Activated CD4-positive, alpha-beta T cell treated with anti-CD3 and anti-CD28 coated beads for 4 hours (primary cell): ENCODE measurements around the gene IL17RA.
"Not testable (repeated sequence)": the region's sequence is repeated elsewhere in the genome, so short reads cannot be mapped to it uniquely, and the experiment has no call there.

Source experiments
- DNase-seq, 2 donors: peaks; one replicate each; pipeline ENCODE4 v3.0.0-alpha.2; 2020

Gene IL17RA

DNA sequence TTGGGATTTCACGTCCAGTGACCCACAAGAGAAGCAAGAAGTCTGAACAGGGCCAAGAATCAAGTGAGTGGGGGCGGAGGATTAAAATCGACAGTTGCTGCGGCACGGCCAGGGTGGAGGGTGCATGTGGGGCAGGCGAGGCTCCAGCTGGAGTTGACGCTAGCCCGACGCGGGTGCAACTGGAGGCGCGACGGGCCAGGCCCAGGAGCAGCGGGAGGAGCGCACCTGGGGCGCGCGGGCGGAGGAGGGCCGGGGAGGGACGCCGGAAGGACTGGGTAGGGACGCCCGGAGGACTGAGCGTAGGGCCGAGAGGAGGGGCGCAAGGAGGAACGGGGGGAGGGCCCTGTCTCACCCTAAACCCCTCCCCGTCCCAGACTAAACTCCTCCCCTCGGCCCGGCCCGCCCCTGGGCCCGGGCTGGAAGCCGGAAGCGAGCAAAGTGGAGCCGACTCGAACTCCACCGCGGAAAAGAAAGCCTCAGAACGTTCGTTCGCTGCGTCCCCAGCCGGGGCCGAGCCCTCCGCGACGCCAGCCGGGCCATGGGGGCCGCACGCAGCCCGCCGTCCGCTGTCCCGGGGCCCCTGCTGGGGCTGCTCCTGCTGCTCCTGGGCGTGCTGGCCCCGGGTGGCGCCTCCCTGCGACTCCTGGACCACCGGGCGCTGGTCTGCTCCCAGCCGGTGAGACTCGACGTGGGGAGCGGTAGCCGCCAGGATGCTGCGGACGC lies at the start of gene IL17RA:
IL17RA (plus strand) TSS at position 447 of the 723 bp plus-strand sequence; CDS start at position 539, 92 bp downstream.
- peak; percentile 89 to 95 for DNase-seq

- no peak for DNase-seq
Observed at GRCh38 chr22:17035246-17035645, 49.6 kb upstream of the IL17RA start.

- DNase-seq = not testable (repeated sequence)
Observed at GRCh38 chr22:17035976-17036841, 48.6 kb upstream of the IL17RA start.

DNA sequence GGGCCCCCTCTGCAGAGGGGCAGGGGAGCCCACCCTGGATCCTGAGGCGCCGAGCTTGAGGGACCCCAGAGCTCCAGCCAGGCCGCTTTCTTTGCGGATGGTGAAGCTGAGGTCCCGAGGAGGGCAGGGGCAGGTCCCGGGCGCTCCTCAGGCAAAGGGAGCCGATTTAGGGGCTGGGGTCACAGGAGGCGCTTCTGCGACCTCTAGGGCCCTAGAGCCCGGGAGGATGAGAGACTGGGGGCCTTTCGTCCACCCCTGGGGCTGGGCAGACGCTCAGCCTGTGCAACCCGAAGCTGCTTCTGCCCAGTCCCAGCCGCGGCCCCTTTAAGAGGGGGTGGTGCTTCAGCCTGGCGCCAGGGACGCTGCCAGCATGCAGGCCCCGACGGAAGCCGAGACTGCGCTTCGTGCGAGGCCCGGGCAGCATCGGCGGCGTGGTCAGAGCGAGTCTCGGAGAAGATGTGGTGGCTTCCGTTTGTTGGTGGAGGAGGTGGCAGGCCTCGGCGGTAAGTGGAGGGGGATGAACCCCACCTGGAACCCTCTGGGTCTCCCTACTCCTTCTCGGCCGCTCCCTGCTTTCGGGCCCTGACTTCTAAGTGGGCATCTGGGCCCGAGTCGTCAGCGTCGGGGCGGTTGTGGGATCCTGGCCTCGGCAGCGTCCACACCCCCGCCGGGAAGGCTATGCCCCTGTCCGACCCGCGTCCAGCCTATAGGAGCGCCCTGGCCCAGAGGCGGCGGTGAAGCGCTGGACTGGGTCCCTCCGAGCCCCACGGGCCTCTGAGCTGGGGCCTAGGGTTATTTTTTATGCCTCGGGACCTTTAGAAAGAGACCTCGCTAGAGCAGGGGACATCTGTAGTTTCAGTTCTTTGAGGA lies 47.7 kb upstream of the IL17RA start:
- not testable (repeated sequence) for DNase-seq

DNA sequence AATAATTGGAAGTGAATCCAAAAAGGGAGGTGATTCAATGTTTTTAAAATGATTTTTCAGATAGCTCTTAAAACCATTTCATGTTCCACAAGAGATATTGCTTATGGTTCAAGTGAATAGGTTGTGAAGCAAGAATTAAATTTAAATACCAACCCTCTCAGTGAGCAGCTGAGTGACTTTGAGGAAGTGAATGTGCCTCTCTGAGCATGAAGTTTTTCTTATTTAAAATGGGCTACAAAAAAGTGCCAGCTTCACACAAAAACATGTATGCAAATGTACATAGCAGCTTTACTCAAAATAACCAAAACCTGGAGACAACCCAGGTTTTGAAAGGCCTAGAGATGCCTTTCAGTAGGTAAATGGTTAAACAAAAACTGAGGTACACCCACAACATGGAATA lies 41.3 kb upstream of the IL17RA start:
- no peak for DNase-seq

GRCh38 chr22:17046566-17047348 lies 38.0 kb upstream of the IL17RA start:
- DNase-seq = no peak

GRCh38 chr22:17047656-17048055 lies 37.1 kb upstream of the IL17RA start:
- no peak for DNase-seq

DNA sequence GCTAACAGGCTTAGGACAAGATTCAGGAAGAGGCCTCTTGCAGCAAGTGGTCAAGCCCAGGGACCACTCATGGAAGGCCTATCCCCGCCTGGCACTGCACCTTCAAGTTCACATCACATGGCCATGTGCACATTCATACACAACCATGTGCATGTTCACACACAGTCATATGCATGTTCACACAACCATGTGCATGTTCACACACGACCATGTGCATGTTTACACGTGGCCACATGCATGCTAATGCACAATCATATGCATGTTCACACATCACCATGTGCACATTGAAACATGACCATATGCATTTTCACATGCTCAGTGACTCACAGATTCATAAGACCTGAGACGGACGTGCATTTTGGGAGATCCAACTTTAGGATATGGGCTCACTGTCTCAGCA lies 28.7 kb upstream of the IL17RA start:
- no peak for DNase-seq

DNA sequence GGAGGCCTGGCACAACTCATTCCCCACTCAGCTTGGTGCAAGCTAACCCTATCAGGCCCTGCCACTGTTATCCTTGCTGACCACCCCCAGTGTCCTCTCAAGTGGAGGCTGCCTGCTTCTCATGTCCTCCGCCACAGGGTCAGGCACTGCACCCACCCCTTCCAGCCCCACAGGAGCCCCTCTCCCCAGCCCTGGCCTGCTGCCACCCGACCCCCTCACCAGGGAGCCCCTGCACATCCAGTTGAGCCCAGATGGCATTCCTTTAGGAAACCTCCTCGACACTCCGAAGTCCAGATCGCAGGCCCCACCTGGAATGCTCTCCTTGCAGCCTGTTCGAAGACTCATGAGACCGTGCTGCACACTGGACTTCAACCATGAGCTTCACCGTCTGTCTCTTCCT lies 28.0 kb upstream of the IL17RA start:
- DNase-seq = no peak

DNA sequence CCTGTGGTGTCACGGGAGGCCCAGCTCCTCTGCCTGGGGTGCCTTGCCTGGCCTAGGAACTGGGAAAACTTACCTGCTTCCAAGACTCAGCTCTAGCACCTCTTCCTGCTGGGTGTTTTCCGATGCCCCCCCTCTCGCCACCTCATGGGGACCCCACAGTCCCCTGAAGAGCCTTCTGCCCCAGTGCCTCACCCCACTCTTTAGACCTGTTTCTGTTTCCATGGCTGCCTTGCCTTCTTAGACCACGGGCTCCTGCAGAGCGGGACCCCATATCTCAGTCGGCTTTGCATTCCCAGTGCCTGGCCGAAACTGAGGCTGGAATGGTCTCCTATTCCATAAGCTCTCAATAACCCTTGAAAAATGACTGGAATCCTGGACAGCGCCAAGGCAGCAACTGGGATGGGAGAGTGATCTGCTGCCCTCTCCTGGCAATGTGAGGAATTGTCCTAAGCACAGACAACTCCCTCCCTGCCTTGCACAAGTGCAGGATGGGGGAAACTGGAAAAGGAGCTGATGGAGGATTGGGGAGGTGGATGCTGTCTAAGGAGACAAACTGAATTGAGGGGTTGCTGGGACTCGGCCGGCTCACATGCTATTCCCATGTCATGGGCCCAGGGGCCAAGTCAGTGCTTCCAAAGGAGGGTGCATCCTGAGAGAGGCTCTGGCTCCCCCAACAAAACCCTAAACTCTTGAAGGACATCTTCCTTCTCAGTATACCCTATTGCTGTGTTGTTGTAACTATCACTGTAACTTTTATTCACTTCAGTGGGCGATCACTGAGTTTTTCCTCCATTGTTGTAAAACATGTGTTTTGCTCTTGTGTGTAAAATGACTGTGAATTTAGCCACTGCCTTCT lies 26.6 kb upstream of the IL17RA start:
- peak; percentile 33 to 44 for DNase-seq

GRCh38 chr22:17060126-17060525 lies 24.7 kb upstream of the IL17RA start:
- DNase-seq = no peak

GRCh38 chr22:17063411-17064106 lies 21.2 kb upstream of the IL17RA start:
- DNase-seq = no peak

- no peak for DNase-seq
Observed at GRCh38 chr22:17064498-17065100, 20.2 kb upstream of the IL17RA start.

DNA sequence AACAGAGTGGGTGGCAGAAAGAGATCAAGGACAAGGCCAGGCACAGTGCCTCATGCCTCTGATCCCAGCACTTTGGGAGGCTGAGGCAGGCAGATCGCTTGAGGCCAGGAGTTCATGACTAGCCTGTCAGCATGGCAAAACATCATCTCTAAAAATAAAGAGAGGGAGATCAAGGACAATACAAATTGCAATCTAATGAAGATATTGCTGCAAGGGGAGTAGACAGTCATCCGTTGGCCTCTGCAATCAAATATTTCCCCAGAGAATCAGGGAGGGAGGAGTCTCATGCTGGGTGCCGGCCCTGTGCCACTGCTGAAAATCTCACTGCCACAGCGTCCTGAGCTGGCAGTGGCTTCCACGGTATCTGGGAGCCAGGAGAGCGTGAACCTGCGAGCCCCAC lies 19.4 kb upstream of the IL17RA start:
- no peak for DNase-seq

DNA sequence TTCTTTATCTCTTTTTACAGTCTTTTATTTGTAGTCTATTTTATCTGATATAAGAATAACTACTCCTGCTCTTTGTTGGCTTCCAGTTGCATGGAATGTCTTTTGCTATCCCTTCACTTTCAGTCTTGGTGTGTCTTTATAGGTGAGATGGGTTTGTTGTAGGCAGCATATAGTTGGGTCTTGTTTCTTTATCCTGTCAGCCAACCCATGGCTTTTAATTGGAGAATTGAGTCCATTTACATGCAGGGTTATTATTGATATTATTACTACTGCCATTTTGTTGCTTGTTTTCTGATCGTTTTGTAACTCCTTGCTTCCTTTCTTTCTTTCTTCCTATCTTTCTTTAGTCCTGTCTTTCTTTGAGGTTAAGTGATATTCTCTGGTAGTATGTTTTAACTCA lies 11.9 kb upstream of the IL17RA start:
- no peak for DNase-seq

DNA sequence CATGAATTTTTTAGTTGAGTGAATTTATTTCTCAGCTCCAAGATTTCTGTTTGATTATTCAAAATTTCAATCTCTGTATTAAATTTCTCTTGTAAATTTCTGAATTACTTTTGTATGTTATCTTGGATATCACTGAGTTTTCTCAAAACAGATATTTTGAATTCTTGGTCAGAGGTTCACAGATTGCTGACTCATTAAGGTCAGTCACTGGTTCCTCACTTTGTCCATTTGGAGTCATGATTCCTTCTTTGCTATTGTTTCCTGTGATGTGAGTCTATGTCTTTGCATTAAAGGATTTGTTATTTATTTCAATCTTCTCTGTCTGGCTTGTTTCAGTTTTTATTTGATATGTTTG lies 10.2 kb upstream of the IL17RA start:
- DNase-seq = no peak

DNA sequence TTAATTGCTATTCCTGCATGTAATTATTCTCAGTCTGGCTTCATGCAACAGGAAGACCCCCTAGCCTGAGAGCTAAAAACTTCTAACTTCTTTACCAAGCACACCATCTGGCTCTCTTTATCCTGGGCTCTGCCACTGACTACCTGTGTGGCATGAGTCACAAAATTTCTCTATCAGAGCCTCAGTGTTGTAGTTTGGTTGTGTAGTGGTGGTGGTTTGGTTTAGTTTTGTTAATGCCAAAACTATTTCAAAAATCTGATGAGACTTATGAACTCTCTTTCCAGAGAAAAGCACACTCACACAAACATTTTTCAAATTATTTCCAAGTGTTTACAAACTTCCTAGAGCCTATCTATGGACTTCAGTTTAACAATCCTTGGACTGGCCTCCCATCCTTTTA lies 7.5 kb upstream of the IL17RA start:
- DNase-seq = no peak

- DNase-seq = no peak
Observed at GRCh38 chr22:17079572-17079971, 5.2 kb upstream of the IL17RA start.

- DNase-seq = no peak
Observed at GRCh38 chr22:17083255-17083654, 1.5 kb upstream of the IL17RA start.

GRCh38 chr22:17083811-17084441 lies 874 bp upstream of the IL17RA start:
- DNase-seq = no peak
